Neural cell (in vitro differentiated cells): ENCODE measurements around the gene ACOXL. TPM values are rescaled to one million over a fixed set of nuclear protein-coding genes. Genes with fewer than 3 reads are reported as not detected.

Source experiments
- H2AFZ ChIP-seq: fragments of 200-600, 300-800 bp; sonication (generic), shearing (Covaris generic); 2 replicates; pipeline ENCODE4 v1.6.0; 2014; ENCODE audit warnings: low read depth, mild to moderate bottlenecking, antibody characterized with exemption, low read length, moderate library complexity
- H3F3A ChIP-seq: fragments of 200-600 bp; shearing (Covaris generic); 2 replicates; pipeline ENCODE4 v1.6.1; 2016; ENCODE audit warnings: mild to moderate bottlenecking, moderate library complexity, mixed read lengths, antibody characterized with exemption, low read length; ENCODE audit not compliant: insufficient read depth, poor library complexity, severe bottlenecking
- H3K27ac ChIP-seq: fragments of 200-600, 300-800 bp; sonication (generic), shearing (Covaris generic); 2 replicates; pipeline ENCODE4 v1.5.1; 2014; ENCODE audit warnings: mild to moderate bottlenecking, low read length, moderate library complexity
- H3K27me3 ChIP-seq: fragments of 300-800, 200-600 bp; sonication (generic), shearing (Covaris generic); 2 replicates; pipeline ENCODE4 v1.6.0; 2014; ENCODE audit warnings: mild to moderate bottlenecking, low read depth, low read length, moderate library complexity; ENCODE audit not compliant: insufficient read depth
- H3K36me3 ChIP-seq: fragments of 300-800, 200-600 bp; sonication (generic), shearing (Covaris generic); 2 replicates; pipeline ENCODE4 v1.5.1; 2014; ENCODE audit warnings: mild to moderate bottlenecking, antibody characterized with exemption, low read length, moderate library complexity; ENCODE audit not compliant: insufficient read depth
- H3K4me2 ChIP-seq: fragments of 300-800, 200-600 bp; sonication (generic), shearing (Covaris generic); 2 replicates; pipeline ENCODE4 v1.6.0; 2014; ENCODE audit warnings: mild to moderate bottlenecking, low read length
- H3K4me3 ChIP-seq: fragments of 300-800, 200-600 bp; sonication (generic), shearing (Covaris generic); 2 replicates; pipeline ENCODE4 v1.5.1; 2014; ENCODE audit warnings: mild to moderate bottlenecking, low read length, moderate library complexity
- H3K79me2 ChIP-seq: fragments of 200-600 bp; shearing (Covaris generic); replicated peaks from 2 replicates; pipeline ENCODE4 v1.6.0; 2014; ENCODE audit warnings: mild to moderate bottlenecking, low read length, moderate library complexity; ENCODE audit not compliant: insufficient read depth
- H3K9ac ChIP-seq: fragments of 300-800, 200-600 bp; sonication (generic), shearing (Covaris generic); 2 replicates; pipeline ENCODE4 v1.6.1; 2016; ENCODE audit warnings: mild to moderate bottlenecking, low read length, mixed read lengths
- H3K9me2 ChIP-seq: fragments of 200-600 bp; shearing (Covaris generic); 2 replicates; pipeline ENCODE4 v1.6.1; 2016; ENCODE audit warnings: mild to moderate bottlenecking, low read length, mixed read lengths; ENCODE audit not compliant: insufficient read depth
- H3K9me3 ChIP-seq: fragments of 200-600, 300-800 bp; sonication (generic), shearing (Covaris generic); 2 replicates; pipeline ENCODE4 v1.6.1; 2016; ENCODE audit warnings: mild to moderate bottlenecking, mixed run types, low read length, moderate library complexity, mixed read lengths
- H4K20me1 ChIP-seq: fragments of 200-600 bp; shearing (Covaris generic); 2 replicates; pipeline ENCODE4 v1.6.1; 2016; ENCODE audit warnings: mild to moderate bottlenecking, mixed run types; ENCODE audit not compliant: insufficient read depth
- CTCF ChIP-seq: fragments of 450-650 bp; IDR thresholded peaks from 2 replicates; pipeline ENCODE4 v1.5.1; 2014; ENCODE audit warnings: antibody characterized with exemption, mild to moderate bottlenecking, moderate library complexity; ENCODE audit not compliant: poor library complexity, severe bottlenecking
- EP300 ChIP-seq: fragments of 450-650 bp; conservative IDR thresholded peaks from 2 replicates; pipeline ENCODE4 v1.6.1; 2014; ENCODE audit warnings: antibody characterized with exemption, mild to moderate bottlenecking, moderate library complexity; ENCODE audit not compliant: poor library complexity, severe bottlenecking
- EZH2 ChIP-seq: fragments of 200-600, 300-800 bp; shearing (Covaris generic), sonication (generic); IDR thresholded peaks from 2 replicates; pipeline ENCODE4 v1.6.1; 2014; ENCODE audit warnings: antibody characterized with exemption, low read length, borderline replicate concordance, mild to moderate bottlenecking; ENCODE audit not compliant: insufficient read depth, poor library complexity, severe bottlenecking
- MXI1 ChIP-seq: fragments of 450-650 bp; conservative IDR thresholded peaks from 2 replicates; pipeline ENCODE4 v1.6.1; 2014; ENCODE audit warnings: antibody characterized with exemption, mild to moderate bottlenecking; ENCODE audit not compliant: poor library complexity, severe bottlenecking
- POLR2AphosphoS5 ChIP-seq: IDR thresholded peaks from 2 replicates; pipeline ENCODE4 v1.6.1; 2012
- RAD21 ChIP-seq: fragments of 450-650 bp; conservative IDR thresholded peaks from 2 replicates; pipeline ENCODE4 v1.6.1; 2014; ENCODE audit warnings: antibody characterized with exemption, mild to moderate bottlenecking, moderate library complexity
- REST ChIP-seq: IDR thresholded peaks from 2 replicates; pipeline ENCODE4 v1.6.1; 2012; ENCODE audit warnings: borderline replicate concordance
- SMC3 ChIP-seq: fragments of 450-650 bp; conservative IDR thresholded peaks from 2 replicates; pipeline ENCODE4 v1.6.1; 2014; ENCODE audit warnings: antibody characterized with exemption, mild to moderate bottlenecking, moderate library complexity; ENCODE audit not compliant: poor library complexity
- TAF1 ChIP-seq: IDR thresholded peaks from 2 replicates; pipeline ENCODE4 v1.6.1; 2012; ENCODE audit warnings: low read depth
- polyA plus RNA-seq: library from polyadenylated mRNA; depleted of rRNA; stranded (reverse); fragments of >200 nt; gene quantifications from 2 replicates; pipeline ENCODE4 v1.2.3, GENCODE V29; 2014

ACOXL gene
- polyA plus RNA-seq, 1 donor from 2014 or later = not detected

- no peaks in the 10 kb centered on the region for H3K79me2 ChIP-seq
Observed at GRCh38 chr2:110819711-110820110, 87.3 kb downstream of the ACOXL start.

GRCh38 chr2:110820128-110820527, 87.8 kb downstream of the ACOXL start:
- Histone ChIP-seq H3F3A (no peaks in the 10 kb centered on the region), H4K20me1 (no peaks in the 10 kb centered on the region), H3K9ac (no peak overlapping the region), H3K36me3 (no peaks in the 10 kb centered on the region), H3K27ac (no peak overlapping the region), H3K4me2 (no peak overlapping the region), H3K4me3 (no peak overlapping the region), H2AFZ (no peak overlapping the region), H3K27me3 (no peaks in the 10 kb centered on the region), H3K9me3 (no peaks in the 10 kb centered on the region), H3K79me2 (no peaks in the 10 kb centered on the region), H3K9me2 (no peaks in the 10 kb centered on the region)
- no peak for TF ChIP-seq EP300
- no peak for TF ChIP-seq RAD21
- no peak for TF ChIP-seq MXI1
- no peak for TF ChIP-seq CTCF
- TF ChIP-seq TAF1 = no peak
- TF ChIP-seq POLR2AphosphoS5 = no peak
- no peak for TF ChIP-seq REST

More at GRCh38 chr2:110819711-110820110, 87.3 kb downstream of the ACOXL start:
- Histone ChIP-seq H3K9me3 (no peaks in the 10 kb centered on the region), H3K9me2 (no peaks in the 10 kb centered on the region), H3K36me3 (no peaks in the 10 kb centered on the region), H3K27ac (no peak overlapping the region), H3K27me3 (no peaks in the 10 kb centered on the region), H3K4me3 (no peak overlapping the region), H2AFZ (no peak overlapping the region), H3K9ac (no peak overlapping the region), H4K20me1 (no peaks in the 10 kb centered on the region), H3K4me2 (no peak overlapping the region), H3F3A (no peaks in the 10 kb centered on the region)
- TF ChIP-seq POLR2AphosphoS5 (no peak), MXI1 (no peak), SMC3 (no peak), TAF1 (no peak), EP300 (no peak), REST (no peak), CTCF (no peak), RAD21 (no peak), EZH2 (no peak)
